ENCODE results near the gene TOP1. TPM values are rescaled to one million over a fixed set of nuclear protein-coding genes. Genes with fewer than 3 reads are reported as not detected.
A peak's percentile ranks its signal among the peaks of the same experiment; 100 is the strongest.

Gene TOP1
- total and polyA plus RNA-seq, 8 donors = 14.8 to 46.2 (median 21.7) TPM

DNA sequence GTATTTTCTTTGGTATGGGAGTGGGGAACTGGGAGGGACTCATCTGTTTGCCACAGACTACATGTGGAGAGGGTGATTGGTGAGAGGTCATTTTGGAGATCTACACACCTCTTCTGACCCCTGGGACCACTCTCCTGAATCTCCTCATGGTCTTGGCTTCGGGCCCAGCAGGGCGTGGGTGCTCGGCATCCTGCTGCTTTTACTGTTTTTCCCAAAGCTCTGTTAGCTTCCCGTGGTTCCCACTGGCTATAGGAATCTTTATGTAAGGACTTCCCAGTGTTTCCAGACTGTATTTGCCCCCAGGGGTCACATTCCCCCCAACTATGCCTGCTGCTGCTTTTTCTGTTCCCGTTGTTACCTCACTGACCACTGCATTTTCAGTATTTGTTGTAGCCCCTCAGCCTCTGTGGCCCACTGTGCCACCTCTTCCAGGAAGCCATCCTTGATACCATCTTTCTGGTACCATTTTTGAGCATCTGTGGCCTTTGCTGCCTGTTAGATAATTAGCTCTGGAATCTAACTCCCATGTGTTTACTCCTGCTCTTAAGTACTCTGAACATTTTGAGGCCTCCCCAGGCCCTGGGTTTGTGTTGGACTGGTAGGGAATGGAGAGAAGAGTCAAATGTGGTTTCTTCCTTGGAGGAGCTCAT is 123.6 kb downstream of the TOP1 start:
- no peak for DNase-seq
- H3K4me1 ChIP-seq = peaks cover 41 to 100% (median 80%) of the 10 kb centered on the region in 4 donors
- TF ChIP-seq POLR2A (IDR thresholded peaks at IDR 0.05) = no peak
- TF ChIP-seq POLR2AphosphoS5 (IDR thresholded peaks at IDR 0.05) = no peak
- TF ChIP-seq EP300 (IDR thresholded peaks at IDR 0.05) = no peak
- TF ChIP-seq, protein P1, sequence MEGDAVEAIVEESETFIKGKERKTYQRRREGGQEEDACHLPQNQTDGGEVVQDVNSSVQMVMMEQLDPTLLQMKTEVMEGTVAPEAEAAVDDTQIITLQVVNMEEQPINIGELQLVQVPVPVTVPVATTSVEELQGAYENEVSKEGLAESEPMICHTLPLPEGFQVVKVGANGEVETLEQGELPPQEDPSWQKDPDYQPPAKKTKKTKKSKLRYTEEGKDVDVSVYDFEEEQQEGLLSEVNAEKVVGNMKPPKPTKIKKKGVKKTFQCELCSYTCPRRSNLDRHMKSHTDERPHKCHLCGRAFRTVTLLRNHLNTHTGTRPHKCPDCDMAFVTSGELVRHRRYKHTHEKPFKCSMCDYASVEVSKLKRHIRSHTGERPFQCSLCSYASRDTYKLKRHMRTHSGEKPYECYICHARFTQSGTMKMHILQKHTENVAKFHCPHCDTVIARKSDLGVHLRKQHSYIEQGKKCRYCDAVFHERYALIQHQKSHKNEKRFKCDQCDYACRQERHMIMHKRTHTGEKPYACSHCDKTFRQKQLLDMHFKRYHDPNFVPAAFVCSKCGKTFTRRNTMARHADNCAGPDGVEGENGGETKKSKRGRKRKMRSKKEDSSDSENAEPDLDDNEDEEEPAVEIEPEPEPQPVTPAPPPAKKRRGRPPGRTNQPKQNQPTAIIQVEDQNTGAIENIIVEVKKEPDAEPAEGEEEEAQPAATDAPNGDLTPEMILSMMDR (IDR thresholded peaks at IDR 0.05) = no peak
- H3K9me3 ChIP-seq = no peaks in the 10 kb centered on the region
- no peak overlapping the region for H3K4me3 ChIP-seq
- H3K27me3 ChIP-seq = no peaks in the 10 kb centered on the region
- 58 to 79% (median 62%) methylated on average over 5 of the region's 5 CpGs for WGBS, 5 donors
- peak overlapping the region in 2 of 5 donors; percentile 5 to 38 for H3K27ac ChIP-seq
- intact Hi-C loops (cut with DNase I; ENCODE audit: low total_unique reads) = no loop called here
- no peaks in the 10 kb centered on the region for H3K36me3 ChIP-seq

DNA sequence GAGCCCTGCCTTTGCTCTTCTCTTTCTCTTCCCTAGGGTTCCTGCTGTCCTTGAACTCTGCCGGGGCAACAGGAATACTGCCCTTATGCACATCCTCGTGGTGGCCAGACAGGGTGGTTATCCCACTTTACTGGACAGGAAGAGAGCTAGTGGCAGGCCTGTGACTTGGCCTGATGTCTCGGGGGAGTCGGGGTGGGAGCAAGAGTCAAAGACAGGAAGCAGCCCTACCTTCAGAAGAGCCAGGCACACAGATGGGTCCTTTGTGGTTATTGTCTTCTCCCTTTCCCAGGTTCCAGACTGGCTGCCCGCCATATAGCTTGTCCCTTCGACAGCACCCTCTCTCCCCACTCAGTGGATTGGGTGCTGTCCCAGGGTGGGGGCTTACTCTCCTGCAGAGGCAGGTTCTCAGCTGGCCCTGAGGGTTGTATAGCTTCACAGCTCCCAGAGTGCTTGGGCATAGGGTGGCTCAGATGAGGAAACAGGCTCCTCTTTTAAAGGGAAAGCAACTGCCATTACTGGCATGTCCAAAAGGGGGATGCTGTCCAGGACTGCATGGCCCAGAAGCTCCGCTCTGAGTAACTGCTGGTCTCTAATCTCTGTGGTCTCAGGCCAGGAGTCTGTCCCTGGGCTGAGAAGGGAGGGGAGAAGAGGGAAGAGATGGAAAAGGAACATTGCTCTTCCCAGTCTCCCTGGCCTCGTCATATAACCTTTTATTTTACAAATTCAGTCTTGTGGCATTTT is 126.0 kb downstream of the TOP1 start:
- peaks cover 3 to 4% (median 3%) of the 10 kb centered on the region in 4 donors for H3K36me3 ChIP-seq
- H3K4me3 ChIP-seq = no peak overlapping the region
- H3K27me3 ChIP-seq = no peaks in the 10 kb centered on the region
- H3K4me1 ChIP-seq = peaks cover 44 to 94% (median 72%) of the 10 kb centered on the region in 4 donors
- H3K27ac ChIP-seq = peak overlapping the region in 4 of 5 donors; percentile 34 to 63 (median 40)
- no peak for TF ChIP-seq POLR2A (IDR thresholded peaks at IDR 0.05)
- no peak for TF ChIP-seq EP300 (IDR thresholded peaks at IDR 0.05)
- TF ChIP-seq, protein P1 (IDR thresholded peaks at IDR 0.05) = no peak
- TF ChIP-seq POLR2AphosphoS5 (IDR thresholded peaks at IDR 0.05) = no peak
- WGBS, 5 donors = 63 to 80% (median 79%) methylated on average over 8 of the region's 8 CpGs
- H3K9me3 ChIP-seq = no peaks in the 10 kb centered on the region
- no peak for DNase-seq
- intact Hi-C loops (cut with DNase I; ENCODE audit: low total_unique reads) = no loop called here

DNA sequence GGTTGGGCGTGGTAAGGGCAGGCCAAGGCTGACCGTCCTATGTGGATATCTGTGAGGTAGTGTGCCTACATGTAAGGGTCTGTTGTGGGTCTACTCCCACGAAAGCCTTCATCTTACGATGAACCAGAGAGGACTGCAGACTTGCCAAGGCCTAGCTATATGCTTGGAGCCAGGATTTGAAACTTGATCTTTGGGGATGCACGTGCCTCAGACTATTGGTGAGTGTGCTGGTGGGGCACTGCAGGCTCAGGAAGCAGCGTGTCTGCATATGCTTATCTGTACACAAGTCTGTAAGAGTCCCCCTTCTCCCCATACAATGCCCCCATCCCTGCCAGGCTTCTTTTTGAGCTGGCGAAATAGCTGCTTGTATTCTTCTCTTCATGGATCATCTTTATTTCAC is 126.6 kb downstream of the TOP1 start:
- peaks cover 5 to 10% (median 10%) of the 10 kb centered on the region in 4 donors for H3K36me3 ChIP-seq
- no peaks in the 10 kb centered on the region for H3K27me3 ChIP-seq
- H3K4me3 ChIP-seq = no peak overlapping the region
- no peaks in the 10 kb centered on the region for H3K9me3 ChIP-seq
- no peak for DNase-seq
- TF ChIP-seq, protein P1 (IDR thresholded peaks at IDR 0.05) = no peak
- TF ChIP-seq POLR2AphosphoS5 (IDR thresholded peaks at IDR 0.05) (no peak), POLR2A (IDR thresholded peaks at IDR 0.05) (no peak), EP300 (IDR thresholded peaks at IDR 0.05) (no peak)
- H3K4me1 ChIP-seq = peaks cover 44 to 92% (median 69%) of the 10 kb centered on the region in 4 donors
- H3K27ac ChIP-seq = peak overlapping the region in 3 of 5 donors; percentile 34 to 63 (median 37)
- WGBS, 5 donors = 82 to 89% (median 89%) methylated on average over 7 of the region's 7 CpGs
- intact Hi-C loops (cut with DNase I; ENCODE audit: low total_unique reads) = no loop called here

DNA sequence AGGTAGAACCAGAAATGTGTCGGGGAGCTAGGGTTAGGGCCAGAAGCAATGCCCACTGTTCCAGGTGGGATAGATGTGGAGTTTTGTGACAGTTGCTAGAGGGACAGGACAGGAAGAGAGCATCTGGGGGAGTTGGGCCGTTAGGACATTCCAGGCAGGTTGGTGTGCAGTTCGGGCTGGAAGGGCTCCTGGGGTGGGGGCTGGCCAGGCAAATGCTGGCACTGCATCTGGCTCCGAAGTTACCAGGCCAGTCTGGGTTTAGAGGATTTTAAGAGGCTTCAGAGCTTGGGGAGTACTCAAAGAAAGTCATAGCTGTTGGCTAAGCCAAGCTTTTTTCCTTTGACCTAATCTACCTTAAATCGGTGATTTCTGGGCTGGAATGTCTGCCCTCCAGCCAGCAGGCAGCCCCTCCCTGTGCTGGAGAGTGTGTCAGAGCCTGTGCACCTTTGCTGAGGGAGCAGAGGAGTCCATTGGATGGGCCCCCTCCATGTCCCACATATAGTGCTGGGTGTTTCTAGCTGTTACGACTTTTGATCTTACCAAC is 129.5 kb downstream of the TOP1 start:
- no peak for DNase-seq
- intact Hi-C loops (cut with DNase I; ENCODE audit: low total_unique reads) = no loop called here
- no peak for TF ChIP-seq POLR2A (IDR thresholded peaks at IDR 0.05)
- TF ChIP-seq EP300 (IDR thresholded peaks at IDR 0.05) = no peak
- no peak for TF ChIP-seq POLR2AphosphoS5 (IDR thresholded peaks at IDR 0.05)
- TF ChIP-seq, protein P1 (IDR thresholded peaks at IDR 0.05) = no peak
- Histone ChIP-seq H3K9me3 (no peaks in the 10 kb centered on the region), H3K36me3 (peaks cover 15 to 36% (median 26%) of the 10 kb centered on the region in 4 donors), H3K27me3 (no peaks in the 10 kb centered on the region), H3K4me1 (peaks cover 32 to 75% (median 57%) of the 10 kb centered on the region in 4 donors), H3K4me3 (no peak overlapping the region), H3K27ac (peak overlapping the region in 4 of 5 donors; percentile 17 to 65 (median 44))
- WGBS, 5 donors = 74 to 92% (median 80%) methylated on average over 6 of the region's 6 CpGs

Data from stomach (tissue), 9 donors.